A549 treated with GW870086 at 1 μM for 4 hours (cell line): ENCODE measurements around the gene ZBTB1. TPM values are rescaled to one million over a fixed set of nuclear protein-coding genes. Genes with fewer than 3 reads are reported as not detected.

Source experiments
- total RNA-seq: library from RNA; stranded (reverse); fragments of 200-300 nt; extraction: Qiagen RNA extraction; gene quantifications from 5 replicates; pipeline ENCODE4 v1.2.3, GENCODE V29; 2022; ENCODE audit warnings: low read depth

The ZBTB1 gene
- total RNA-seq, result 21.1 to 23.4 TPM (median 23.1 TPM) in 5 replicates

GRCh38 chr14:64504310-64504896 lies at the start of gene ZBTB1:
ZBTB1 (plus strand) TSS chr14:64504770; CDS start chr14:64521505, 16,735 bp downstream.

GRCh38 chr14:64465191-64465822 lies 39.3 kb upstream of the ZBTB1 start, which contains the start of gene AKAP5:
AKAP5 (plus strand) TSS chr14:64465499; CDS start chr14:64468395, 2,896 bp downstream.

GRCh38 chr14:64503434-64504309 lies 898 bp upstream of the ZBTB1 start, which contains the start of gene ZBTB25:
ZBTB25 (minus strand) TSS chr14:64503838; CDS start chr14:64490533, 13,305 bp downstream.

GRCh38 chr14:64540208-64541202 lies 35.9 kb downstream of the ZBTB1 start, which contains the start of gene HSPA2:
HSPA2 (plus strand) TSS chr14:64540741; CDS start chr14:64540850, 109 bp downstream.

GRCh38 chr14:64549791-64550620 lies 45.4 kb downstream of the ZBTB1 start, which contains the start of gene PPP1R36:
PPP1R36 (plus strand) TSS chr14:64549961; CDS start chr14:64549998, 37 bp downstream.

Other genes with a start within 250 kb of the ZBTB1 start
- 0.09 to 0.29 TPM (median 0.13 TPM) in 4 of 5 replicates, not detected in the other for gene ESR2, start 210.4 kb upstream of the ZBTB1 start, total RNA-seq
- gene MTHFD1, start 116.4 kb upstream of the ZBTB1 start, total RNA-seq, result 104 to 116 TPM (median 115 TPM) in 5 replicates
- gene AKAP5, start 39.3 kb upstream of the ZBTB1 start, total RNA-seq, result 0.30 to 0.50 TPM (median 0.37 TPM) in 5 replicates
- 3.7 to 6.4 TPM (median 5.7 TPM) in 5 replicates for gene ZBTB25, start 932 bp upstream of the ZBTB1 start, total RNA-seq
- 34.1 to 40.2 TPM (median 36.5 TPM) in 5 replicates for gene HSPA2, start 36.0 kb downstream of the ZBTB1 start, total RNA-seq
- 0.15 to 0.65 TPM (median 0.29 TPM) in 5 replicates for gene PPP1R36, start 45.2 kb downstream of the ZBTB1 start, total RNA-seq
- gene PLEKHG3, start 199.7 kb downstream of the ZBTB1 start, total RNA-seq, result 21.0 to 34.4 TPM (median 31.7 TPM) in 5 replicates